ENCODE results near the gene KCNJ14. TPM values are rescaled to one million over a fixed set of nuclear protein-coding genes. Genes with fewer than 3 reads are reported as not detected.

The KCNJ14 gene
- polyA plus RNA-seq, 1 donor from 2014 or later = 1.1 TPM

DNA sequence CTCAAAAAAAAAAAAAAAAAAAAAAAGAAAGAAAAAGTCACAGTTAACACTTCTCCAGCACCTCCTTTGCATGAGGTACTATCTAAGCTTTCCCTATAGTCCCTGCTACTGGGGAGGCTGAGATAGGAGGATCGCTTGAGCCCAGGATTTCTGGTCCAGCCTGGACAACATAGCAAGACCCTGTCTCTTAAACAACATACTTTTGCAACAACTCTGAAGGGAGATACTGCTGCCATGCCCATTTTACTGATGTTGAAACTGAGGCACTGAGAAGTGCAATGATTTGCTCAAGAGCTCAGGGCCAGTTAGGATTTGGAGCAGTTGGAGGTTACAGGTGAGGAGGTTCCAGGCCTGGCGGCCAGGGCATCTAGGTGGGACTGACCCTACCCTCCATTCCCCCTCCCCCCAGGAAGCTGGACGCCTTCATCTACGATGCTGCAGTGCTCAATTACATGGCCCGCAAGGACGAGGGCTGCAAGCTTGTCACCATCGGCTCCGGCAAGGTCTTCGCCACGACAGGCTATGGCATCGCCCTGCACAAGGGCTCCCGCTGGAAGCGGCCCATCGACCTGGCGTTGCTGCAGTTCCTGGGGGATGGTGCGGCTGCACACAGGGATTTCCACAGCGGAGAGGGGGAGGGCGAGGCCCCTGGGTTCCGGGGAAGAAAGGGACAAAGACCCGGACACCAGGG is 13.9 kb upstream of the KCNJ14 start:
- Histone ChIP-seq H3K4me3 (ENCODE audit: low read length) (no peak overlapping the region), H4K20me1 (ENCODE audit: insufficient read depth) (no peaks in the 10 kb centered on the region), H3K9me3 (ENCODE audit: low read length) (no peaks in the 10 kb centered on the region), H3K36me3 (ENCODE audit: insufficient read depth, low read length) (no peaks in the 10 kb centered on the region), H3K79me2 (replicated peaks; ENCODE audit: insufficient read depth, low read length) (peaks cover 4% of the 10 kb centered on the region), H3K9ac (ENCODE audit: low read length) (no peak overlapping the region), H2AFZ (ENCODE audit: low read depth, low read length) (no peak overlapping the region), H3K27me3 (ENCODE audit: insufficient read depth, low read depth, low read length) (no peaks in the 10 kb centered on the region), H3K27ac (ENCODE audit: low read length) (no peak overlapping the region), H3F3A (ENCODE audit: insufficient read depth, low read length, poor library complexity, severe bottlenecking) (no peaks in the 10 kb centered on the region), H3K9me2 (ENCODE audit: insufficient read depth, low read length) (no peaks in the 10 kb centered on the region), H3K4me2 (ENCODE audit: low read length) (no peak overlapping the region)
- TF ChIP-seq, protein P1, sequence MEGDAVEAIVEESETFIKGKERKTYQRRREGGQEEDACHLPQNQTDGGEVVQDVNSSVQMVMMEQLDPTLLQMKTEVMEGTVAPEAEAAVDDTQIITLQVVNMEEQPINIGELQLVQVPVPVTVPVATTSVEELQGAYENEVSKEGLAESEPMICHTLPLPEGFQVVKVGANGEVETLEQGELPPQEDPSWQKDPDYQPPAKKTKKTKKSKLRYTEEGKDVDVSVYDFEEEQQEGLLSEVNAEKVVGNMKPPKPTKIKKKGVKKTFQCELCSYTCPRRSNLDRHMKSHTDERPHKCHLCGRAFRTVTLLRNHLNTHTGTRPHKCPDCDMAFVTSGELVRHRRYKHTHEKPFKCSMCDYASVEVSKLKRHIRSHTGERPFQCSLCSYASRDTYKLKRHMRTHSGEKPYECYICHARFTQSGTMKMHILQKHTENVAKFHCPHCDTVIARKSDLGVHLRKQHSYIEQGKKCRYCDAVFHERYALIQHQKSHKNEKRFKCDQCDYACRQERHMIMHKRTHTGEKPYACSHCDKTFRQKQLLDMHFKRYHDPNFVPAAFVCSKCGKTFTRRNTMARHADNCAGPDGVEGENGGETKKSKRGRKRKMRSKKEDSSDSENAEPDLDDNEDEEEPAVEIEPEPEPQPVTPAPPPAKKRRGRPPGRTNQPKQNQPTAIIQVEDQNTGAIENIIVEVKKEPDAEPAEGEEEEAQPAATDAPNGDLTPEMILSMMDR (IDR thresholded peaks at IDR 0.05; ENCODE audit: poor library complexity, severe bottlenecking) = no peak
- TF ChIP-seq, protein P2, sequence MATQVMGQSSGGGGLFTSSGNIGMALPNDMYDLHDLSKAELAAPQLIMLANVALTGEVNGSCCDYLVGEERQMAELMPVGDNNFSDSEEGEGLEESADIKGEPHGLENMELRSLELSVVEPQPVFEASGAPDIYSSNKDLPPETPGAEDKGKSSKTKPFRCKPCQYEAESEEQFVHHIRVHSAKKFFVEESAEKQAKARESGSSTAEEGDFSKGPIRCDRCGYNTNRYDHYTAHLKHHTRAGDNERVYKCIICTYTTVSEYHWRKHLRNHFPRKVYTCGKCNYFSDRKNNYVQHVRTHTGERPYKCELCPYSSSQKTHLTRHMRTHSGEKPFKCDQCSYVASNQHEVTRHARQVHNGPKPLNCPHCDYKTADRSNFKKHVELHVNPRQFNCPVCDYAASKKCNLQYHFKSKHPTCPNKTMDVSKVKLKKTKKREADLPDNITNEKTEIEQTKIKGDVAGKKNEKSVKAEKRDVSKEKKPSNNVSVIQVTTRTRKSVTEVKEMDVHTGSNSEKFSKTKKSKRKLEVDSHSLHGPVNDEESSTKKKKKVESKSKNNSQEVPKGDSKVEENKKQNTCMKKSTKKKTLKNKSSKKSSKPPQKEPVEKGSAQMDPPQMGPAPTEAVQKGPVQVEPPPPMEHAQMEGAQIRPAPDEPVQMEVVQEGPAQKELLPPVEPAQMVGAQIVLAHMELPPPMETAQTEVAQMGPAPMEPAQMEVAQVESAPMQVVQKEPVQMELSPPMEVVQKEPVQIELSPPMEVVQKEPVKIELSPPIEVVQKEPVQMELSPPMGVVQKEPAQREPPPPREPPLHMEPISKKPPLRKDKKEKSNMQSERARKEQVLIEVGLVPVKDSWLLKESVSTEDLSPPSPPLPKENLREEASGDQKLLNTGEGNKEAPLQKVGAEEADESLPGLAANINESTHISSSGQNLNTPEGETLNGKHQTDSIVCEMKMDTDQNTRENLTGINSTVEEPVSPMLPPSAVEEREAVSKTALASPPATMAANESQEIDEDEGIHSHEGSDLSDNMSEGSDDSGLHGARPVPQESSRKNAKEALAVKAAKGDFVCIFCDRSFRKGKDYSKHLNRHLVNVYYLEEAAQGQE (IDR thresholded peaks at IDR 0.05; ENCODE audit: borderline replicate concordance) = no peak
- TF ChIP-seq MXI1 (conservative IDR thresholded peaks at IDR 0.05; ENCODE audit: poor library complexity, severe bottlenecking) = no peak
- no peak for TF ChIP-seq EZH2 (IDR thresholded peaks at IDR 0.05; ENCODE audit: borderline replicate concordance, insufficient read depth, low read length, poor library complexity, severe bottlenecking)
- TF ChIP-seq POLR2AphosphoS5 (IDR thresholded peaks at IDR 0.05) = no peak

DNA sequence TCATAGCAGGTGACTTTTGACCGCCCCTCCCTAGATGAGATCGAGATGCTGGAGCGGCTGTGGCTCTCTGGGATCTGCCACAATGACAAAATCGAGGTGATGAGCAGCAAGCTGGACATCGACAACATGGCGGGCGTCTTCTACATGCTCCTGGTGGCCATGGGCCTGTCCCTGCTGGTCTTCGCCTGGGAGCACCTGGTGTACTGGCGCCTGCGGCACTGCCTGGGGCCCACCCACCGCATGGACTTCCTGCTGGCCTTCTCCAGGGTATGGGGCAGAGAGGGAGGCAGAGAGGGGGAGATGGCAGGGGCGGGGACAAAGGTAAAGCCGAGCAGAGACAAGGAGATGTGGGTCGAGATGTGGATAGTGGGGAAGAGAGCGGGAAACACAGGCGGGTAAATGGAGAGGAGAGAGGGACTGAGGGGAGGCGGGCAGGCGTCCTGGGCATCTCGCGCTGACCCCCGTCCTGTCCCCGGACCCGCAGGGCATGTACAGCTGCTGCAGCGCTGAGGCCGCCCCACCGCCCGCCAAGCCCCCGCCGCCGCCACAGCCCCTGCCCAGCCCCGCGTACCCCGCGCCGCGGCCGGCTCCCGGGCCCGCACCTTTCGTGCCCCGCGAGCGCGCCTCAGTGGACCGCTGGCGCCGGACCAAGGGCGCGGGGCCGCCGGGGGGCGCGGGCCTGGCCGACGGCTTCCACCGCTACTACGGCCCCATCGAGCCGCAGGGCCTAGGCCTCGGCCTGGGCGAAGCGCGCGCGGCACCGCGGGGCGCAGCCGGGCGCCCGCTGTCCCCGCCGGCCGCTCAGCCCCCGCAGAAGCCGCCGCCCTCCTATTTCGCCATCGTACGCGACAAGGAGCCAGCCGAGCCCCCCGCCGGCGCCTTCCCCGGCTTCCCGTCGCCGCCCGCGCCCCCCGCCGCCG is 13.0 kb upstream of the KCNJ14 start:
- no peak overlapping the region for H3K9ac ChIP-seq (ENCODE audit: low read length)
- peaks cover 6% of the 10 kb centered on the region for H3K79me2 ChIP-seq (replicated peaks; ENCODE audit: insufficient read depth, low read length)
- no peak overlapping the region for H3K27ac ChIP-seq (ENCODE audit: low read length)
- no peaks in the 10 kb centered on the region for H4K20me1 ChIP-seq (ENCODE audit: insufficient read depth)
- H3K4me2 ChIP-seq (ENCODE audit: low read length) = no peak overlapping the region
- no peaks in the 10 kb centered on the region for H3K9me3 ChIP-seq (ENCODE audit: low read length)
- H3K9me2 ChIP-seq (ENCODE audit: insufficient read depth, low read length) = no peaks in the 10 kb centered on the region
- H3F3A ChIP-seq (ENCODE audit: insufficient read depth, low read length, poor library complexity, severe bottlenecking) = no peaks in the 10 kb centered on the region
- H3K4me3 ChIP-seq (ENCODE audit: low read length) = no peak overlapping the region
- H2AFZ ChIP-seq (ENCODE audit: low read depth, low read length) = no peak overlapping the region
- TF ChIP-seq MXI1 (conservative IDR thresholded peaks at IDR 0.05; ENCODE audit: poor library complexity, severe bottlenecking) (no peak), RAD21 (conservative IDR thresholded peaks at IDR 0.05) (no peak), EZH2 (IDR thresholded peaks at IDR 0.05; ENCODE audit: borderline replicate concordance, insufficient read depth, low read length, poor library complexity, severe bottlenecking) (no peak), SMC3 (conservative IDR thresholded peaks at IDR 0.05; ENCODE audit: poor library complexity) (no peak), TAF1 (IDR thresholded peaks at IDR 0.05; ENCODE audit: low read depth) (no peak), POLR2AphosphoS5 (IDR thresholded peaks at IDR 0.05) (no peak), EP300 (conservative IDR thresholded peaks at IDR 0.05; ENCODE audit: poor library complexity, severe bottlenecking) (no peak)
- TF ChIP-seq, protein P2 (IDR thresholded peaks at IDR 0.05; ENCODE audit: borderline replicate concordance) = no peak
- TF ChIP-seq, protein P1 (IDR thresholded peaks at IDR 0.05; ENCODE audit: poor library complexity, severe bottlenecking) = no peak
- H3K36me3 ChIP-seq (ENCODE audit: insufficient read depth, low read length) = no peaks in the 10 kb centered on the region
- H3K27me3 ChIP-seq (ENCODE audit: insufficient read depth, low read depth, low read length) = no peaks in the 10 kb centered on the region
